Breast epithelium (tissue), 3 donors: ENCODE measurements around the gene KRT12.

Experiments
- CTCF ChIP-seq, 3 donors: fragments of 450-650 bp; IDR thresholded peaks; one replicate each; pipeline ENCODE4 v1.5.1; 2016 to 2017; ENCODE audit warnings: antibody characterized with exemption in 3 of 3, mild to moderate bottlenecking in 3 of 3, moderate library complexity in 3 of 3
- POLR2A ChIP-seq: fragments of 450-650 bp; IDR thresholded peaks from one replicate; pipeline ENCODE4 v1.6.1; 2016; ENCODE audit warnings: antibody characterized with exemption, mild to moderate bottlenecking, moderate library complexity

GRCh38 chr17:40878044-40878443, 11.0 kb upstream of the KRT12 start:
- TF ChIP-seq POLR2A (no peak), CTCF (IDR thresholded peaks at IDR 0.05) (no peak)
